ENCODE results near the gene LPP. TPM values are rescaled to one million over a fixed set of nuclear protein-coding genes. Genes with fewer than 3 reads are reported as not detected.

Gene LPP
- total and polyA plus RNA-seq, 2 donors (not counting 1 experiment from before 2014, with no cell fraction given): 7.6 to 81.7 TPM

GRCh38 chr3:188458756-188459155 is 304.8 kb downstream of the LPP start:
- no peaks in the 10 kb centered on the region for H3K27me3 ChIP-seq (replicated peaks in 1 of 4; ENCODE audit: control extremely low read depth in 1 of 4, control insufficient read depth in 3 of 4, insufficient read depth in 4 of 4, low read length in 3 of 4)
- no peak overlapping the region for H3K27ac ChIP-seq (ENCODE audit: low read length in 2 of 2)
- no peak overlapping the region for H3K4me2 ChIP-seq (replicated peaks; ENCODE audit: low read depth, low read length, poor library complexity, severe bottlenecking)
- H3K9me3 Mint-ChIP-seq (ENCODE audit: insufficient read depth): no peaks in the 10 kb centered on the region
- intact Hi-C loops (cut with micrococcal nuclease): no loop called here
- peaks cover 3 to 4% of the 10 kb centered on the region in 2 donors for H3K4me1 ChIP-seq (ENCODE audit: control insufficient read depth in 2 of 2, insufficient read depth in 2 of 2, low read length in 2 of 2)
- no peak overlapping the region for H3K27ac Mint-ChIP-seq
- ChIA-PET CTCF (no interaction called here), POLR2A (no interaction called here)
- H3K9me3 ChIP-seq (ENCODE audit: control extremely low read depth in 1 of 3, control insufficient read depth in 2 of 3, insufficient read depth in 1 of 3, low read length in 2 of 3): no peaks in the 10 kb centered on the region
- ATAC-seq (ENCODE audit: low read depth) (no peak), DNase-seq (no peak)
- no peaks in the 10 kb centered on the region for H3K27me3 Mint-ChIP-seq
- H3K4me3 ChIP-seq (ENCODE audit: control extremely low read depth in 1 of 5, extremely low read depth in 1 of 5, insufficient read depth in 1 of 5, low read depth in 2 of 5, low read length in 4 of 5): no peak overlapping the region
- peaks cover 24% of the 10 kb centered on the region for H3K4me1 Mint-ChIP-seq
- H3K79me2 ChIP-seq (ENCODE audit: control insufficient read depth, insufficient read depth, low read length): no peaks in the 10 kb centered on the region
- H3K9ac ChIP-seq (ENCODE audit: low read length): no peak overlapping the region
- no peaks in the 10 kb centered on the region for H3K36me3 ChIP-seq (replicated peaks in 1 of 2; ENCODE audit: control extremely low read depth in 1 of 2, control insufficient read depth in 1 of 2, extremely low read depth in 1 of 2, insufficient read depth in 2 of 2, low read length in 1 of 2)
- H4K20me1 ChIP-seq (ENCODE audit: control insufficient read depth, insufficient read depth, low read length, poor library complexity, severe bottlenecking): no peaks in the 10 kb centered on the region
- H3K4me3 Mint-ChIP-seq: no peak overlapping the region
- H2AFZ ChIP-seq (ENCODE audit: insufficient read depth, low read depth, low read length, poor library complexity, severe bottlenecking): no peak overlapping the region
- TF ChIP-seq CTCF (IDR thresholded peaks at IDR 0.05): no peak
- TF ChIP-seq EZH2 (IDR thresholded peaks at IDR 0.05; ENCODE audit: borderline replicate concordance, insufficient read depth, low read depth, low read length, poor library complexity, severe bottlenecking): no peak
- WGBS (ENCODE audit: insufficient coverage): 100% methylated on average over 2 of the region's 2 CpGs

- intact Hi-C loops (cut with micrococcal nuclease): no loop called here
- ChIA-PET POLR2A (no interaction called here), CTCF (interaction anchor here (0.9 to 1.9 kb wide), 3 partner anchors 9 to 725 kb away, joined by 3 to 5 read pairs (median 5); no protein-coding TSS in a partner anchor)
Measured at GRCh38 chr3:188465311-188465710, 311.4 kb downstream of the LPP start.

More at GRCh38 chr3:188465311-188465710, 311.4 kb downstream of the LPP start:
- ATAC-seq (ENCODE audit: low read depth) (no peak), DNase-seq (no peak)
- Histone ChIP-seq H3K27me3 (replicated peaks in 1 of 4; ENCODE audit: control extremely low read depth in 1 of 4, control insufficient read depth in 3 of 4, insufficient read depth in 4 of 4, low read length in 3 of 4) (no peaks in the 10 kb centered on the region), H3K27ac (ENCODE audit: low read length in 2 of 2) (no peak overlapping the region), H3K4me1 (ENCODE audit: control insufficient read depth in 2 of 2, insufficient read depth in 2 of 2, low read length in 2 of 2) (no peaks in the 10 kb centered on the region), H2AFZ (ENCODE audit: insufficient read depth, low read depth, low read length, poor library complexity, severe bottlenecking) (no peak overlapping the region), H3K36me3 (replicated peaks in 1 of 2; ENCODE audit: control extremely low read depth in 1 of 2, control insufficient read depth in 1 of 2, extremely low read depth in 1 of 2, insufficient read depth in 2 of 2, low read length in 1 of 2) (no peaks in the 10 kb centered on the region), H3K4me2 (replicated peaks; ENCODE audit: low read depth, low read length, poor library complexity, severe bottlenecking) (no peak overlapping the region), H3K9ac (ENCODE audit: low read length) (no peak overlapping the region), H3K4me3 (ENCODE audit: control extremely low read depth in 1 of 5, extremely low read depth in 1 of 5, insufficient read depth in 1 of 5, low read depth in 2 of 5, low read length in 4 of 5) (no peak overlapping the region), H3K9me3 (ENCODE audit: control extremely low read depth in 1 of 3, control insufficient read depth in 2 of 3, insufficient read depth in 1 of 3, low read length in 2 of 3) (no peaks in the 10 kb centered on the region), H3K79me2 (ENCODE audit: control insufficient read depth, insufficient read depth, low read length) (no peaks in the 10 kb centered on the region), H4K20me1 (ENCODE audit: control insufficient read depth, insufficient read depth, low read length, poor library complexity, severe bottlenecking) (no peaks in the 10 kb centered on the region)
- Mint-ChIP-seq H3K4me3 (no peak overlapping the region), H3K27me3 (no peaks in the 10 kb centered on the region), H3K9me3 (ENCODE audit: insufficient read depth) (no peaks in the 10 kb centered on the region), H3K4me1 (peaks cover 18% of the 10 kb centered on the region), H3K27ac (no peak overlapping the region)
- TF ChIP-seq EZH2 (IDR thresholded peaks at IDR 0.05; ENCODE audit: borderline replicate concordance, insufficient read depth, low read depth, low read length, poor library complexity, severe bottlenecking) (no peak), CTCF (IDR thresholded peaks at IDR 0.05) (no peak)
- WGBS (ENCODE audit: insufficient coverage): no CpG with 5 or more reads among the region's 6 CpGs
